Activated B cell treated with CpG ODN at 0.5 μM for 24 hours (primary cell): ENCODE results near the gene PRRT2. TPM values are rescaled to one million over a fixed set of nuclear protein-coding genes. Genes with fewer than 3 reads are reported as not detected.
"Not testable (repeated sequence)": the region's sequence is repeated elsewhere in the genome, so short reads cannot be mapped to it uniquely, and the experiment has no call there.

ENCODE experiments used
- ATAC-seq: fragments of 200-7000 bp; cut with Tn5 transposase; one replicate; pipeline ENCODE4 v1.10.0; 2021; ENCODE audit warnings: low read depth, mild to moderate bottlenecking, moderate library complexity
- CTCF ChIA-PET: fragments of 350-600 bp; sonication (Branson Sonifier 250); formaldehyde crosslinking; loops from one replicate; lab custom pipeline; 2021; ENCODE audit warnings: antibody characterized with exemption; lab: Charles Lee
- POLR2A ChIA-PET: fragments of 350-600 bp; sonication (Branson Sonifier 250); formaldehyde crosslinking; loops from one replicate; lab custom pipeline; 2021; ENCODE audit warnings: antibody characterized with exemption; lab: Charles Lee
- DNase-seq: peaks from one replicate; pipeline ENCODE4 v3.0.0; 2022
- H3K27ac Mint-ChIP-seq: one replicate; pipeline ENCODE4 v1.8.0; 2020; ENCODE audit warnings: mixed read lengths
- H3K27me3 Mint-ChIP-seq: one replicate; pipeline ENCODE4 v1.8.0; 2021; ENCODE audit warnings: mixed read lengths
- H3K36me3 Mint-ChIP-seq: one replicate; pipeline ENCODE4 v1.8.0; 2021; ENCODE audit warnings: low read depth, mixed read lengths
- H3K4me1 Mint-ChIP-seq: one replicate; pipeline ENCODE4 v1.8.0; 2021; ENCODE audit warnings: mixed read lengths
- H3K4me3 Mint-ChIP-seq: one replicate; pipeline ENCODE4 v1.8.0; 2020; ENCODE audit warnings: mild to moderate bottlenecking, mixed read lengths
- H3K9me3 Mint-ChIP-seq: one replicate; pipeline ENCODE4 v1.8.0; 2020; ENCODE audit warnings: mixed read lengths
- CTCF ChIP-seq: fragments of 200-600 bp; IDR thresholded peaks from one replicate; pipeline ENCODE4 v1.8.0; 2022; ENCODE audit warnings: antibody characterized with exemption, mild to moderate bottlenecking
- intact Hi-C: fragments of 100-400 bp; cut with micrococcal nuclease; formaldehyde crosslinking; loops from one replicate; pipeline ENCODE4 v1.15.1; 2024
- total RNA-seq: library from RNA; stranded (reverse); gene quantifications from 2 replicates; pipeline ENCODE4 v1.2.3, GENCODE V29; 2022

The PRRT2 gene
- total RNA-seq, 1 donor from 2014 or later = 0.11 TPM

DNA sequence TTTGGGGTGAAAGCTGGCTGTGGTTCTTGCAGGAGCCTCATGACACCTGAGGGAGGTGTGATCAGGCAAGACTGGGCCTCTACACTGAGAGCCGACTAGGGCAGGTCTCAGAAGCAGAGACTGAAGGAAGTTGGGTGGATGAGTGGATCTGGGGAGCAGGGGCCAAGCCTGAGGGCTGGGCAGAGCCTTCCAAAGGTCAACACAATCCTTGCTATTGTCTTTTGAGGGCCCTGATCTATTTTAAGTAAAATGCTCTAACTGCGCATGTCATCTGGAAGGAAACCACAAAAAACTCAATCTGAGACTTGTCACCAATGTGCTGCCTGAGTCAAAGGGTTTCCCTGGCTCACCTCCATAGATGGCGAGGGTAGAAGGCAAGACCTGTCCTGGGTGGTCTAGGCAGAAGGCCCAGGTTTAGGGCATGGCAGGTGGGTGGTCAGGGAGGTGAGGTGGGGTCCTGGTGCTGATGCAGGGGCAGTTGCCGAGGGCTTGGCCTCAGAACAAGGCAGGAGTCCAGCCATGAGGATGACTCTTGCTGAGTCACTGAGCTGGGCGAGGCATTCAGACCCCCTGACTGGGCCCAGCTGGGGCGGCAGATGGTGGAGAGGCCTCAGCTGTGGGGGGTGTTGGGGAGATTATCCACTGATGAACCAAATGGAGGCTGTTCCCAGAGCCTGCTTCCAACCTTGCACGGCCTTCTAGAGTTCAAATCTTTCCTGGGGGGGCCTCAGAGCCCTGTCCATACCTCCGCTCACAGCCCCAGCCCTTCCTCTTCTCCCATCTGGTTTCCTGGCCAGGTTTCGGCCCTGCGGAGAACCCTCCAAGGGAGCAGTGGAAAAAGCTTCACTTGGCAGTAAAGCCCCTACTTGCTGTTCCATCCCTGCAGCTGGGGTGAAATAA, 13.4 kb downstream of the PRRT2 start:
- ATAC-seq (no peak), DNase-seq (no peak)
- H3K4me1 Mint-ChIP-seq = peaks cover 29% of the 10 kb centered on the region
- intact Hi-C loops = no loop called here
- H3K4me3 Mint-ChIP-seq = no peak overlapping the region
- H3K27me3 Mint-ChIP-seq = no peaks in the 10 kb centered on the region
- H3K27ac Mint-ChIP-seq = peak overlapping the region; percentile 12
- ChIA-PET CTCF (no interaction called here), POLR2A (interaction anchor here (2.0 kb wide), 1 partner anchor 9 kb away, joined by 7 read pairs; the partner anchor contains the start of gene PAGR1)
- peaks cover 19% of the 10 kb centered on the region for H3K36me3 Mint-ChIP-seq
- no peaks in the 10 kb centered on the region for H3K9me3 Mint-ChIP-seq
- no peak for TF ChIP-seq CTCF

DNA sequence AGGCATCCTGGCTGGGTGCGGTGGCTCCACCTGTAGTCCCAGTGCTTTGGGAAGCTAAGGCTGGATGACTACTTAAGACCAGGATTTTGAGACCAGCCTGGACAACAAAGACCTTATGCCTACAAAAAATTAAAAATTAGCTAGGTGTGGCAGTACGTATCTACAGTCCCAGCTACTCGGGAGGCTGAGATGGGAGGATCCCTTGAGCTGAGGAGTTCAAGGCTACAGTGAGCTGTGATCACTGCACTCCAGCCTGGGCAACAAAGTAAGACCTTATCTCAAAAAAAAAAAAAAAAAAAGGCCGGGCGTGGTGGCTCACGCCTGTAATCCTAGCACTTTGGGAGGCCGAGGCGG, 14.3 kb downstream of the PRRT2 start:
- no peak for TF ChIP-seq CTCF
- no peak overlapping the region for H3K27ac Mint-ChIP-seq
- H3K4me3 Mint-ChIP-seq = no peak overlapping the region
- peaks cover 20% of the 10 kb centered on the region for H3K4me1 Mint-ChIP-seq
- ATAC-seq (no peak), DNase-seq (no peak)
- H3K36me3 Mint-ChIP-seq = peaks cover 21% of the 10 kb centered on the region
- intact Hi-C loops = no loop called here
- POLR2A ChIA-PET = interaction anchor here (0.6 to 2.0 kb wide), 3 partner anchors 8 to 32 kb away, joined by 3 to 7 read pairs (median 4); partner anchors contain the start of gene PAGR1
- CTCF ChIA-PET = no interaction called here
- H3K9me3 Mint-ChIP-seq = no peaks in the 10 kb centered on the region
- H3K27me3 Mint-ChIP-seq = no peaks in the 10 kb centered on the region

DNA sequence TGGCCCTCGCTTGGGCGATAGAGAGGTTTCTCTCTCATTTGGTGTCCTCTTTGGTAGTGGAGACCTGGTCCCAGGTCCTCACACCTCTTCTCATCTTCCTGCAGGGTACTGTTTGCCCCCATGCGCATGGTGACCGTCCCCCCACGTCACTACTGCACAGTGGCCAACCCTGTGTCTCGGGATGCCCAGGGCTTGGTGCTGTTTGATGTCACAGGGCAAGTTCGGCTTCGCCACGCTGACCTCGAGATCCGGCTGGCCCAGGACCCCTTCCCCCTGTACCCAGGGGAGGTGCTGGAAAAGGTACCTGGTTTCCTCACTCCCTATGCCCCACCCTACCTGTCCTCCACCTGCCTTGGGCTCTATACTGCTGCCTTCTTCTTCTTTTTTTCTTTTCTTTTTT, 18.8 kb downstream of the PRRT2 start:
- H3K27ac Mint-ChIP-seq = no peak overlapping the region
- CTCF ChIA-PET = no interaction called here

DNA sequence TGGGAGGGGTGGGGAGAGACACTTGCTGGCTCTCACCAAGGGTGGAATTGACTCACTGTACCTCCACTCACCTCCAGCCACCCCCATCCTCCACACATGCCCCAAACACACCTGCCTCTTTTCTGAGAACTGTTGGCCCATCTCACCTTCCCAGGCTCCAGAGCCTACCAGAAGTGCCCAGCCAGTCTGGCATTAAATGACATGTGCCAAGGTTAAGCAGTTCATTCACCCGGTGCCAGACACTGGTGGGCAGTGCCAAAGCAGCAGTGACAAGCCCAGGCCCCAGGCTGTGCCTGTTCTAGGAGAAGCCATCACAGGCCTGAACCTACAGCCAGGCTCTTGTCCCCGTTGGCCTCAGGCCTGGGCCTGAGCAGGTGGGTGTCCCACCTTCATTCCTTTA, 19.5 kb downstream of the PRRT2 start:
- ChIA-PET POLR2A (no interaction called here), CTCF (no interaction called here)
- Mint-ChIP-seq H3K27ac (no peak overlapping the region), H3K27me3 (no peaks in the 10 kb centered on the region), H3K36me3 (peaks cover 49% of the 10 kb centered on the region), H3K9me3 (no peaks in the 10 kb centered on the region), H3K4me1 (no peaks in the 10 kb centered on the region), H3K4me3 (no peak overlapping the region)
- intact Hi-C loops = no loop called here
- no peak for ATAC-seq
- no peak for TF ChIP-seq CTCF
- DNase-seq = no peak

More for the DNA sequence above, 18.8 kb downstream of the PRRT2 start:
- ATAC-seq = no peak
- H3K9me3 Mint-ChIP-seq = no peaks in the 10 kb centered on the region
- DNase-seq = no peak
- intact Hi-C loops = no loop called here
- no peak for TF ChIP-seq CTCF
- H3K27me3 Mint-ChIP-seq = no peaks in the 10 kb centered on the region
- POLR2A ChIA-PET = no interaction called here
- H3K4me3 Mint-ChIP-seq = no peak overlapping the region
- H3K4me1 Mint-ChIP-seq = no peaks in the 10 kb centered on the region
- H3K36me3 Mint-ChIP-seq = peaks cover 46% of the 10 kb centered on the region

GRCh38 chr16:29833219-29833618, 21.2 kb downstream of the PRRT2 start:
- peaks cover 63% of the 10 kb centered on the region for H3K36me3 Mint-ChIP-seq

More at GRCh38 chr16:29833219-29833618, 21.2 kb downstream of the PRRT2 start:
- ATAC-seq, H3K9me3 Mint-ChIP-seq, H3K4me1 Mint-ChIP-seq, H3K4me3 Mint-ChIP-seq, DNase-seq, intact Hi-C loops, H3K27ac Mint-ChIP-seq, H3K27me3 Mint-ChIP-seq: not testable (repeated sequence)
- ChIA-PET CTCF (interaction anchor here (0.6 kb wide), 1 partner anchor 513 kb away, joined by 3 read pairs; no protein-coding TSS in a partner anchor), POLR2A (interaction anchor here (0.6 to 0.7 kb wide), 2 partner anchors 18 to 141 kb away, joined by 3 to 4 read pairs; partner anchors contain the start of gene TAOK2)
